CD14-positive monocyte (primary cell): ENCODE results near the gene TOP2A. TPM values are rescaled to one million over a fixed set of nuclear protein-coding genes. Genes with fewer than 3 reads are reported as not detected.

Experiments
- DNase-seq, 3 donors: peaks; one replicate each; pipeline ENCODE4 v3.0.0-alpha.2; 2011 to 2022
- H2AFZ ChIP-seq: 2 replicates; pipeline ENCODE4 v1.6.0; 2012; ENCODE audit warnings: mild to moderate bottlenecking, low read depth, low read length, inconsistent platforms; ENCODE audit not compliant: insufficient read depth, poor library complexity, severe bottlenecking
- H3K27ac ChIP-seq, 2 donors: 1 replicate in 1 of 2; 2 replicates in 1 of 2; pipeline ENCODE4 v1.5.1; 2012 to 2013; ENCODE audit warnings: low read length in 2 of 2, control low read depth in 1 of 2, inconsistent platforms in 1 of 2, low read depth in 1 of 2, mild to moderate bottlenecking in 1 of 2
- H3K27me3 ChIP-seq, 2 donors: one replicate each; pipeline versions ENCODE4 v1.6.0 to v1.6.1; 2011 to 2013; ENCODE audit warnings: low read length in 2 of 2; ENCODE audit not compliant: control insufficient read depth in 2 of 2, insufficient read depth in 2 of 2
- H3K36me3 ChIP-seq, 2 donors: replicated peaks in 1 of 2; 1 replicate in 1 of 2; 2 replicates in 1 of 2; pipeline versions ENCODE4 v1.5.1 to v1.6.1; 2012 to 2013; ENCODE audit warnings: low read length in 2 of 2, control low read depth in 1 of 2, inconsistent platforms in 1 of 2, mild to moderate bottlenecking in 1 of 2; ENCODE audit not compliant: insufficient read depth in 2 of 2, control insufficient read depth in 1 of 2
- H3K4me1 ChIP-seq, 2 donors: 1 replicate in 1 of 2; 2 replicates in 1 of 2; pipeline versions ENCODE4 v1.5.1 to v1.6.1; 2012 to 2013; ENCODE audit warnings: low read length in 2 of 2, control low read depth in 1 of 2, inconsistent platforms in 1 of 2, mild to moderate bottlenecking in 1 of 2, moderate library complexity in 1 of 2; ENCODE audit not compliant: insufficient read depth in 2 of 2, control insufficient read depth in 1 of 2
- H3K4me2 ChIP-seq: replicated peaks from 2 replicates; pipeline ENCODE3; 2012; ENCODE audit warnings: low read length, moderate library complexity, mild to moderate bottlenecking; ENCODE audit not compliant: poor library complexity, severe bottlenecking; ENCODE audit errors: extremely low read depth
- H3K4me3 ChIP-seq, 3 experiments: fragments of 200-600 bp in 1 of 3; sonication (generic) in 1 of 3; replicated peaks in 1 of 3; 1 replicate in 2 of 3; 2 replicates in 1 of 3; pipeline ENCODE4 v1.5.1; 2011 to 2013; ENCODE audit warnings: low read length in 3 of 3, mild to moderate bottlenecking in 3 of 3, control low read depth in 2 of 3, low read depth in 2 of 3, inconsistent platforms in 1 of 3, moderate library complexity in 1 of 3
- H3K79me2 ChIP-seq: 2 replicates; pipeline ENCODE4 v1.6.0; 2012; ENCODE audit warnings: mild to moderate bottlenecking, control low read depth, inconsistent platforms, low read length, moderate library complexity; ENCODE audit not compliant: insufficient read depth
- H3K9ac ChIP-seq: 2 replicates; pipeline ENCODE4 v1.6.0; 2017; ENCODE audit warnings: low read length, mild to moderate bottlenecking; ENCODE audit not compliant: insufficient read depth, poor library complexity, severe bottlenecking
- H3K9me3 ChIP-seq, 2 donors: replicated peaks in 1 of 2; 1 replicate in 1 of 2; 2 replicates in 1 of 2; pipeline versions ENCODE4 v1.5.1 to v1.6.1; 2012 to 2013; ENCODE audit warnings: low read length in 2 of 2, control low read depth in 1 of 2; ENCODE audit not compliant: control insufficient read depth in 1 of 2, insufficient read depth in 1 of 2
- H4K20me1 ChIP-seq: 2 replicates; pipeline ENCODE4 v1.6.0; 2012; ENCODE audit warnings: mild to moderate bottlenecking, low read length, control low read depth, moderate library complexity; ENCODE audit not compliant: insufficient read depth
- H3K27ac Mint-ChIP-seq, 7 donors: one replicate each; pipeline ENCODE4 v1.8.0; 2020; ENCODE audit warnings: mild to moderate bottlenecking in 7 of 7, mixed read lengths in 7 of 7, moderate library complexity in 6 of 7, inconsistent platforms in 2 of 7
- H3K27me3 Mint-ChIP-seq, 3 donors: one replicate each; pipeline ENCODE4 v1.8.0; 2021 to 2022; ENCODE audit warnings: low read depth in 3 of 3, mild to moderate bottlenecking in 3 of 3, mixed read lengths in 3 of 3, moderate library complexity in 3 of 3, inconsistent platforms in 1 of 3
- H3K36me3 Mint-ChIP-seq, 2 donors: one replicate each; pipeline ENCODE4 v1.8.0; 2020; ENCODE audit warnings: mixed read lengths in 2 of 2, inconsistent platforms in 1 of 2, mild to moderate bottlenecking in 1 of 2
- H3K4me1 Mint-ChIP-seq: one replicate; pipeline ENCODE4 v1.8.0; 2020; ENCODE audit warnings: mild to moderate bottlenecking, mixed read lengths
- H3K4me3 Mint-ChIP-seq, 2 donors: one replicate each; pipeline ENCODE4 v1.8.0; 2020; ENCODE audit warnings: mild to moderate bottlenecking in 2 of 2, mixed read lengths in 2 of 2, moderate library complexity in 1 of 2
- H3K9me3 Mint-ChIP-seq, 7 donors: one replicate each; pipeline ENCODE4 v1.8.0; 2020 to 2022; ENCODE audit warnings: mixed read lengths in 7 of 7, mild to moderate bottlenecking in 6 of 7, moderate library complexity in 6 of 7, inconsistent platforms in 2 of 7
- CTCF ChIP-seq: fragments of 200-600 bp; IDR thresholded peaks from one replicate; pipeline ENCODE4 v1.8.0; 2022; ENCODE audit warnings: antibody characterized with exemption, mild to moderate bottlenecking
- WGBS: methylation state at CpG from one replicate; pipeline ENCODE4 v1.1.5; 2013; ENCODE audit warnings: missing lambda C conversion rate; ENCODE audit not compliant: insufficient coverage; 5-methylcytosine and 5-hydroxymethylcytosine counted together
- intact Hi-C, 2 donors: fragments of 100-400 bp; cut with micrococcal nuclease; formaldehyde crosslinking; loops; one replicate each; pipeline versions ENCODE4 v1.15.0 to v1.15.1; 2023
- polyA plus RNA-seq, 3 donors: library from polyadenylated mRNA; depleted of rRNA in 1 of 3; unstranded in 2 of 3; stranded (reverse) in 1 of 3; fragments of 300-500 nt in 2 of 3; fragments of >200 nt in 1 of 3; fragmentation: Illumina TruSeq in 2 of 3; gene quantifications; 1 replicate in 2 of 3; 2 replicates in 1 of 3; pipeline ENCODE4 v1.2.3, GENCODE V29; 2012 to 2021

The TOP2A gene
- polyA plus RNA-seq, 3 donors: 0.01 to 0.94 (median 0.28) TPM

- Histone ChIP-seq H3K27ac (no peak overlapping the region), H2AFZ (no peak overlapping the region), H3K9ac (no peak overlapping the region), H3K36me3 (peaks cover 58 to 70% of the 10 kb centered on the region in 2 donors), H3K9me3 (no peaks in the 10 kb centered on the region), H3K79me2 (peaks cover 72% of the 10 kb centered on the region), H3K4me2 (no peak overlapping the region), H3K4me3 (peak overlapping the region in 1 of 3 experiments; percentile 99), H3K27me3 (no peaks in the 10 kb centered on the region), H3K4me1 (peaks cover 53 to 76% of the 10 kb centered on the region in 2 donors), H4K20me1 (peaks cover 100% of the 10 kb centered on the region)
- Mint-ChIP-seq H3K27ac (peak overlapping the region in 4 of 7 donors; percentile 19 to 74 (median 46)), H3K9me3 (no peaks in the 10 kb centered on the region), H3K4me3 (peak overlapping the region in 1 of 2 donors; percentile 20), H3K36me3 (peaks cover 68 to 87% of the 10 kb centered on the region in 2 donors), H3K27me3 (peaks cover under 1 to 6% (median 4%) of the 10 kb centered on the region in 3 donors), H3K4me1 (peaks cover 77% of the 10 kb centered on the region)
- TF ChIP-seq CTCF: no peak
- DNase-seq: no peak
- intact Hi-C loops: no loop called here
- 67% methylated on average over 17 of the region's 17 CpGs for WGBS
These were observed 68.9 kb downstream of the TOP2A start for GRCh38 chr17:40348562-40349476.

- no peak for DNase-seq
- no peaks in the 10 kb centered on the region for H3K9me3 ChIP-seq
- Mint-ChIP-seq H3K27me3 (peaks cover 2 to 6% (median 4%) of the 10 kb centered on the region in 3 donors), H3K36me3 (peaks cover 68 to 87% of the 10 kb centered on the region in 2 donors), H3K27ac (peak overlapping the region in 3 of 7 donors; percentile 54 to 83 (median 54)), H3K9me3 (peaks cover 0 to 1% (median 0%) of the 10 kb centered on the region in 7 donors), H3K4me1 (peaks cover 78% of the 10 kb centered on the region), H3K4me3 (no peak overlapping the region)
- H3K27ac ChIP-seq: no peak overlapping the region
- no peaks in the 10 kb centered on the region for H3K27me3 ChIP-seq
- peak overlapping the region; percentile 21 for H3K4me2 ChIP-seq
- H3K79me2 ChIP-seq: peaks cover 79% of the 10 kb centered on the region
- peaks cover 60 to 83% of the 10 kb centered on the region in 2 donors for H3K4me1 ChIP-seq
- no peak overlapping the region for H2AFZ ChIP-seq
- H4K20me1 ChIP-seq: peaks cover 100% of the 10 kb centered on the region
- peak overlapping the region in 1 of 3 experiments; percentile 99 for H3K4me3 ChIP-seq
- H3K36me3 ChIP-seq: peaks cover 52 to 68% of the 10 kb centered on the region in 2 donors
- H3K9ac ChIP-seq: no peak overlapping the region
- no CpG with 5 or more reads among the region's 5 CpGs for WGBS
- intact Hi-C loops: no loop called here
- TF ChIP-seq CTCF: no peak
These were observed 69.6 kb downstream of the TOP2A start for GRCh38 chr17:40348136-40348504.
